HEK293T (cell line): ENCODE results near the gene TMEM120A.

ENCODE experiments used
- ARNT ChIP-seq: fragments of 450-650 bp; IDR thresholded peaks from 2 replicates; pipeline ENCODE4 v1.6.1; 2017; ENCODE audit warnings: mild to moderate bottlenecking
- BHLHE40 ChIP-seq: fragments of 450-650 bp; IDR thresholded peaks from 2 replicates; pipeline ENCODE4 v1.6.1; 2016; ENCODE audit warnings: mild to moderate bottlenecking, moderate library complexity, borderline replicate concordance
- CTBP1 ChIP-seq: fragments of 450-650 bp; IDR thresholded peaks from 2 replicates; pipeline ENCODE4 v1.6.1; 2016; ENCODE audit warnings: borderline replicate concordance
- FOXA1 ChIP-seq: fragments of 450-650 bp; IDR thresholded peaks from 2 replicates; pipeline ENCODE4 v1.6.1; 2016; ENCODE audit warnings: mild to moderate bottlenecking
- FOXK2 ChIP-seq: fragments of 450-650 bp; IDR thresholded peaks from 2 replicates; pipeline ENCODE4 v1.6.1; 2016; ENCODE audit warnings: mild to moderate bottlenecking
- L3MBTL2 ChIP-seq: fragments of 450-650 bp; conservative IDR thresholded peaks from 2 replicates; pipeline ENCODE4 v1.6.1; 2016; ENCODE audit warnings: mild to moderate bottlenecking
- NFRKB ChIP-seq: fragments of 450-650 bp; IDR thresholded peaks from 2 replicates; pipeline ENCODE4 v1.6.1; 2016; ENCODE audit warnings: mild to moderate bottlenecking, moderate library complexity
- PKNOX1 ChIP-seq: fragments of 450-650 bp; IDR thresholded peaks from 2 replicates; pipeline ENCODE4 v1.6.1; 2016
- SP1 ChIP-seq: fragments of 450-650 bp; IDR thresholded peaks from 2 replicates; pipeline ENCODE4 v1.6.1; 2017

DNA sequence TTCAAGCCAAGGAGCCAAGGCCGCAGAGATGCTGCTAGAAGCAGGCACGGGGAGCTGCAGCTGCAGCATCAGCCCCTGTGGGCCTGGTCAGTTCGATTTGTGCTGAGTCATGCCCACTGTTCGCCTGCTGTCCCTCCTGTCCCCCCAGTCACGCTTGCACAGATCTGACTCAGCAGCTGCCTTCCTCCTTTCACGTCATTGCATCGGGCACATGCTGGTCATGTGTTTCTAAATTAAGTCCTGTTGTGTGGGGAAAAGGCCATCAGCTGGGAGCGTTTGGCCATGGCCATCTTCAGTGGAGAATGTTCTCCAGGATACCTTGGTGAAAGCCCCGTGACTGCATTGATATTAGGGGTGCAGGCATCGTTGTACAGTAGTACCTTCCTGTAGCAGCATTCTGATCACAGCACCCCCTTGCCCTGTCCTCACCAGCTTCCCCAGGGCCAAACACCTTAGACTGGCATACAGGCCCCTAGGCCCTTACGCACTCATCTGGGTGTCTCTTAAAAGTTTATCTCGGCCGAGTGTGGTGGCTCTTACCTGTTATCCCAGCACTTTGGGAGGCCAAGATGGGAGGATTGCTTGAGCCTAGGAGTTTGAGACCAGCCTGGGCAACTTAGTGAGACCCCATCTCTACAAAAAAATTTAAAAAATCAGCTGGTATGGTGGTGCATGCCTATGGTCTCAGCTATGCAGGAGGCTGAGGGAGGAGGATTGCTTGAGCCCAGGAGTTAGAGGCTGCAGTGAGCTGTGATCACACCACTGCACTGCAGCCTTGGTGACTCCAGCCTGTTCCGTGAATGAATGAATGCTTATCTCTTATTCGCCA, 56.2 kb downstream of the TMEM120A start:
- no peak for TF ChIP-seq FOXA1
- no peak for TF ChIP-seq L3MBTL2
- no peak for TF ChIP-seq FOXK2
- no peak for TF ChIP-seq PKNOX1
- no peak for TF ChIP-seq CTBP1
- TF ChIP-seq SP1 = no peak
- no peak for TF ChIP-seq BHLHE40
- TF ChIP-seq ARNT = no peak
- TF ChIP-seq NFRKB = no peak
